GM23338 (cell line): ENCODE results near the gene TRIM67. TPM values are rescaled to one million over a fixed set of nuclear protein-coding genes. Genes with fewer than 3 reads are reported as not detected.

Experiments used
- ATAC-seq: fragments of 200-7000 bp; cut with Tn5 transposase; 3 replicates; pipeline ENCODE4 v1.9.1; 2020
- DNase-seq: peaks from one replicate; pipeline ENCODE4 v3.0.0-alpha.2; 2015; ENCODE audit warnings: low spot score
- H2AFZ ChIP-seq: fragments of 200-600 bp; sonication (generic); 2 replicates; pipeline ENCODE4 v1.8.0; 2016; ENCODE audit warnings: antibody characterized with exemption, mild to moderate bottlenecking, moderate library complexity
- H3F3A ChIP-seq: fragments of 200-600 bp; sonication (generic); replicated peaks from 2 replicates; pipeline ENCODE4 v1.8.0; 2017; ENCODE audit warnings: antibody characterized with exemption, mixed run types, low read depth
- H3K27ac ChIP-seq: fragments of 200-600 bp; sonication (generic); 2 replicates; pipeline ENCODE4 v1.6.1; 2016; ENCODE audit warnings: low read depth
- H3K27me3 ChIP-seq: fragments of 200-600 bp; sonication (generic); 2 replicates; pipeline ENCODE4 v1.8.0; 2016; ENCODE audit warnings: mild to moderate bottlenecking, mixed run types, moderate library complexity; ENCODE audit not compliant: insufficient read depth
- H3K36me3 ChIP-seq: fragments of 200-600 bp; sonication (generic); 2 replicates; pipeline ENCODE4 v1.8.0; 2016; ENCODE audit warnings: mild to moderate bottlenecking; ENCODE audit not compliant: insufficient read depth
- H3K4me1 ChIP-seq: fragments of 200-600 bp; sonication (generic); 2 replicates; pipeline ENCODE4 v1.8.0; 2016; ENCODE audit warnings: mild to moderate bottlenecking, moderate library complexity; ENCODE audit not compliant: insufficient read depth
- H3K4me2 ChIP-seq: fragments of 200-600 bp; sonication (generic); 2 replicates; pipeline ENCODE4 v1.7.1; 2017; ENCODE audit warnings: mixed run types
- H3K4me3 ChIP-seq: fragments of 200-600 bp; sonication (generic); 2 replicates; pipeline ENCODE4 v1.6.1; 2016; ENCODE audit warnings: mixed run types
- H3K79me2 ChIP-seq: fragments of 200-600 bp; sonication (generic); replicated peaks from 2 replicates; pipeline ENCODE4 v1.8.0; 2017; ENCODE audit warnings: mild to moderate bottlenecking; ENCODE audit not compliant: insufficient read depth
- H3K9me2 ChIP-seq: fragments of 200-600 bp; sonication (generic); 2 replicates; pipeline ENCODE4 v1.8.0; 2017; ENCODE audit not compliant: insufficient read depth
- H4K20me1 ChIP-seq: fragments of 200-600 bp; sonication (generic); replicated peaks from 2 replicates; pipeline ENCODE4 v1.8.0; 2017; ENCODE audit warnings: mild to moderate bottlenecking; ENCODE audit not compliant: insufficient read depth
- H3K27ac Mint-ChIP-seq: 2 replicates; pipeline ENCODE4 v1.8.0; 2020; ENCODE audit warnings: inconsistent platforms, mild to moderate bottlenecking, moderate library complexity, mixed read lengths
- H3K27me3 Mint-ChIP-seq: 3 replicates; pipeline ENCODE4 v1.8.0; 2022; ENCODE audit warnings: low read depth, mild to moderate bottlenecking, moderate library complexity, mixed read lengths, inconsistent platforms; ENCODE audit not compliant: insufficient read depth, poor library complexity
- H3K36me3 Mint-ChIP-seq: 3 replicates; pipeline ENCODE4 v1.8.0; 2021; ENCODE audit warnings: low read depth, mild to moderate bottlenecking, inconsistent platforms, moderate library complexity, mixed read lengths
- H3K4me1 Mint-ChIP-seq: 3 replicates; pipeline ENCODE4 v1.8.0; 2020; ENCODE audit warnings: mild to moderate bottlenecking, inconsistent platforms, mixed read lengths
- H3K4me3 Mint-ChIP-seq: 3 replicates; pipeline ENCODE4 v1.8.0; 2021; ENCODE audit warnings: moderate library complexity, mild to moderate bottlenecking, inconsistent platforms, mixed read lengths
- H3K9me3 Mint-ChIP-seq: 3 replicates; pipeline ENCODE4 v1.8.0; 2020; ENCODE audit warnings: moderate library complexity, mild to moderate bottlenecking, inconsistent platforms, mixed read lengths
- CREB1 ChIP-seq: fragments of 250-450 bp; sonication (Bioruptor Pico); IDR thresholded peaks from 2 replicates; pipeline ENCODE4 v1.5.0; 2020; ENCODE audit warnings: low read depth, mild to moderate bottlenecking, moderate library complexity
- CTCF ChIP-seq, 2 experiments: fragments of 200-600 bp in 1 of 2; sonication (generic) in 1 of 2; conservative IDR thresholded peaks; 2 replicates each; pipeline versions ENCODE4 v1.5.1 to v1.6.1; 2016 to 2017; ENCODE audit warnings: antibody characterized with exemption in 2 of 2, low read depth in 2 of 2, mild to moderate bottlenecking in 2 of 2, moderate library complexity in 1 of 2
- ETS1 ChIP-seq: IDR thresholded peaks from 2 replicates; pipeline ENCODE4 v1.6.1; 2016; ENCODE audit warnings: antibody characterized with exemption
- EZH2 ChIP-seq: fragments of 200-600 bp; sonication (generic); IDR thresholded peaks from one replicate; pipeline ENCODE4 v1.8.0; 2017; ENCODE audit warnings: antibody characterized with exemption, mild to moderate bottlenecking, low read depth; ENCODE audit not compliant: unreplicated experiment
- EZH2phosphoT487 ChIP-seq: fragments of 200-600 bp; sonication (generic); IDR thresholded peaks from one replicate; pipeline ENCODE4 v1.8.1; 2018; ENCODE audit warnings: antibody characterized with exemption; ENCODE audit not compliant: unreplicated experiment
- JUNB ChIP-seq: IDR thresholded peaks from one replicate; pipeline ENCODE4 v1.6.1; 2016; ENCODE audit warnings: antibody characterized with exemption; ENCODE audit not compliant: unreplicated experiment
- NANOG ChIP-seq: IDR thresholded peaks from 2 replicates; pipeline ENCODE4 v1.6.1; 2016; ENCODE audit warnings: antibody characterized with exemption, borderline replicate concordance
- POLR2AphosphoS5 ChIP-seq: IDR thresholded peaks from 2 replicates; pipeline ENCODE4 v1.6.1; 2016; ENCODE audit warnings: antibody characterized with exemption, low read depth
- STAT1 ChIP-seq: IDR thresholded peaks from one replicate; pipeline ENCODE4 v1.6.1; 2016; ENCODE audit warnings: antibody characterized with exemption; ENCODE audit not compliant: unreplicated experiment
- ZNF114 ChIP-seq: fragments of 250-450 bp; sonication (Bioruptor Pico); IDR thresholded peaks from 2 replicates; pipeline ENCODE4 v1.5.0; 2020; ENCODE audit warnings: mild to moderate bottlenecking, moderate library complexity
- ZNF331 ChIP-seq: fragments of 250-450 bp; sonication (Bioruptor Pico); IDR thresholded peaks from 2 replicates; pipeline ENCODE4 v1.5.0; 2020; ENCODE audit warnings: low read depth, mild to moderate bottlenecking, moderate library complexity
- polyA plus RNA-seq: library from polyadenylated mRNA; unstranded; fragments of >200 nt; fragmentation: Nextera tagmentation; extraction: Ambion mirVana; gene quantifications from 2 replicates; pipeline ENCODE4 v1.2.1, GENCODE V29; 2016
- total RNA-seq: library from RNA; depleted of rRNA; stranded (reverse); fragments of >200 nt; shearing (Covaris generic); gene quantifications from 2 replicates; pipeline ENCODE4 v1.2.3, GENCODE V29; 2014
- TF ChIP-seq, protein P1 (sequence below): IDR thresholded peaks from one replicate; pipeline ENCODE4 v1.6.1; 2018; ENCODE audit warnings: antibody characterized with exemption; ENCODE audit not compliant: unreplicated experiment

The TRIM67 gene
- total and polyA plus RNA-seq, 2 experiments from 2014 or later, result 0.03 TPM; not detected in 1

DNA sequence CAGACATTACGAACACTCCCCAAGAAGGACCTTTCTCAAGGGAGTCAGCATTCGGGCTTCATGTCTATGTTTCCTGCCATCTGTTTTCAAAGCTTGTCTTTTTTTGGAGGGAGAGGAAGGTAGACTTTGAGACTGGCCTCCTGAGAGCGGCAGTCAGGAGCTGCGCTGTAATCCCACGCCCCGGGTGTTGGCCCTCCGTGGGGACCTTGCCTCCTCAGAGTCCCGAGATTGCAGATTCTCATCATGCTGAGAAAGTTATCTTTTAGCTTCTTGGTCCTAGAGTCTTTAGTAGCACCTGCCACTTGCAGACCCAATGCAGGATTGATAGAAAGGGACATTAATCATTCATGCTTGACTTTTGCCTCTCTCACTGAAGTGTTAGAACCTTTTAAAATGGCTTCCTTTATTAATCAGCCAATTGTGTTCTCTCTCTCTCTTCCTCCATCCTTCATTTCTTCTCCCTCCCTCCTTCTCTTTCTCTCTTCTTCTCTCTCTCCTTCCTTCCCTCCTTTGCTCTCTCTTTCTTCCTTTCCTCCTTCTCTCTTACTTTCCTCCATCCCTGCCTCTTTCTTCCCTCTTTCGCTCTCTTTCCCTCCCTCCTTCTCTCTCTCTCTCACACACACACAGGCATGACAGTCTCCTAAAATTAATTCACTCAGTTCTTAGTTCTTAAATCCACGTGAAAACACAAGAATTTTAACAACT, 54.0 kb downstream of the TRIM67 start:
- no peaks in the 10 kb centered on the region for H3F3A ChIP-seq
- H3K4me1 ChIP-seq, result peaks cover 4% of the 10 kb centered on the region; the same call in 1 of the 2 replicates
- no peaks in the 10 kb centered on the region for H3K79me2 ChIP-seq
- peaks cover 70% of the 10 kb centered on the region for H3K27me3 ChIP-seq
- H3K9me2 ChIP-seq, result no peaks in the 10 kb centered on the region
- no peak overlapping the region for H3K4me3 ChIP-seq
- no peak overlapping the region for H2AFZ ChIP-seq
- H4K20me1 ChIP-seq, result peaks cover 5% of the 10 kb centered on the region
- Mint-ChIP-seq H3K27ac (no peak overlapping the region), H3K4me3 (no peak overlapping the region), H3K36me3 (no peaks in the 10 kb centered on the region), H3K27me3 (peaks cover 77% of the 10 kb centered on the region), H3K9me3 (no peaks in the 10 kb centered on the region), H3K4me1 (peaks cover 20% of the 10 kb centered on the region; the same call in 2 of the 3 replicates)
- no peak overlapping the region for H3K27ac ChIP-seq
- no peak overlapping the region for H3K4me2 ChIP-seq
- ATAC-seq (no peak), DNase-seq (no peak)
- H3K36me3 ChIP-seq, result no peaks in the 10 kb centered on the region
- TF ChIP-seq ZNF114 (CRISPR knock-in tag) (no peak), EZH2phosphoT487 (no peak), CREB1 (CRISPR knock-in tag) (no peak), POLR2AphosphoS5 (no peak), NANOG (no peak), ETS1 (no peak), STAT1 (no peak)

DNA sequence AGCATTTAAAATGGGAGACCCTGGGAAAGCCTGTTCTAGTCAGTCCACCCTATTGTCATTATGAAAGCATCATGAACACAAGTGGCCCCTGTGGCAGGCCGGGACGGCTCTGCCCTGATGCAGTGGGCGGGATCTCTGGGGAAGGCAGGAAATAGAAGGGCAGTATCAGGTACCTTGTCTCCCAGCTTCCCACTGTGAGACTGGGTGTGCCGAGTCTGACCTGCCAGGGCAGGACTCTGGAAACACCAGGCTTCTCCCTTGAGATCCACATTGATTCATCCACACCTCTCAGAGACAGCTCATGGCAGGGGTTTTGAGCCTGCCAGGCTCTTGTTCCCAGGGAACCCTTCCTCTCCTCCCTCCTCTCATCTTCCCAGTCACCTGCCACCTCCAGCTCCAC, 54.6 kb downstream of the TRIM67 start:
- H3K9me3 Mint-ChIP-seq, result no peaks in the 10 kb centered on the region
- H3K27ac Mint-ChIP-seq, result no peak overlapping the region
- no peak overlapping the region for H3K4me3 ChIP-seq
- H3K4me1 ChIP-seq, result peaks cover 4% of the 10 kb centered on the region; the same call in 1 of the 2 replicates
- TF ChIP-seq ETS1 (no peak), EZH2 (no peak), CTCF (conservative IDR thresholded peaks at IDR 0.05; ENCODE audit: low read depth in 2 of 2) (no peak), JUNB (no peak), CREB1 (CRISPR knock-in tag) (no peak), ZNF331 (no peak), EZH2phosphoT487 (no peak), ZNF114 (CRISPR knock-in tag) (no peak), POLR2AphosphoS5 (no peak)
- TF ChIP-seq, protein P1, sequence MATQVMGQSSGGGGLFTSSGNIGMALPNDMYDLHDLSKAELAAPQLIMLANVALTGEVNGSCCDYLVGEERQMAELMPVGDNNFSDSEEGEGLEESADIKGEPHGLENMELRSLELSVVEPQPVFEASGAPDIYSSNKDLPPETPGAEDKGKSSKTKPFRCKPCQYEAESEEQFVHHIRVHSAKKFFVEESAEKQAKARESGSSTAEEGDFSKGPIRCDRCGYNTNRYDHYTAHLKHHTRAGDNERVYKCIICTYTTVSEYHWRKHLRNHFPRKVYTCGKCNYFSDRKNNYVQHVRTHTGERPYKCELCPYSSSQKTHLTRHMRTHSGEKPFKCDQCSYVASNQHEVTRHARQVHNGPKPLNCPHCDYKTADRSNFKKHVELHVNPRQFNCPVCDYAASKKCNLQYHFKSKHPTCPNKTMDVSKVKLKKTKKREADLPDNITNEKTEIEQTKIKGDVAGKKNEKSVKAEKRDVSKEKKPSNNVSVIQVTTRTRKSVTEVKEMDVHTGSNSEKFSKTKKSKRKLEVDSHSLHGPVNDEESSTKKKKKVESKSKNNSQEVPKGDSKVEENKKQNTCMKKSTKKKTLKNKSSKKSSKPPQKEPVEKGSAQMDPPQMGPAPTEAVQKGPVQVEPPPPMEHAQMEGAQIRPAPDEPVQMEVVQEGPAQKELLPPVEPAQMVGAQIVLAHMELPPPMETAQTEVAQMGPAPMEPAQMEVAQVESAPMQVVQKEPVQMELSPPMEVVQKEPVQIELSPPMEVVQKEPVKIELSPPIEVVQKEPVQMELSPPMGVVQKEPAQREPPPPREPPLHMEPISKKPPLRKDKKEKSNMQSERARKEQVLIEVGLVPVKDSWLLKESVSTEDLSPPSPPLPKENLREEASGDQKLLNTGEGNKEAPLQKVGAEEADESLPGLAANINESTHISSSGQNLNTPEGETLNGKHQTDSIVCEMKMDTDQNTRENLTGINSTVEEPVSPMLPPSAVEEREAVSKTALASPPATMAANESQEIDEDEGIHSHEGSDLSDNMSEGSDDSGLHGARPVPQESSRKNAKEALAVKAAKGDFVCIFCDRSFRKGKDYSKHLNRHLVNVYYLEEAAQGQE, result no peak
- no peaks in the 10 kb centered on the region for H3K79me2 ChIP-seq
- no peak overlapping the region for H3K4me2 ChIP-seq
- H3K4me3 Mint-ChIP-seq, result no peak overlapping the region
- H4K20me1 ChIP-seq, result peaks cover 5% of the 10 kb centered on the region
- ATAC-seq (peak; percentile 49), DNase-seq (peak; percentile 30)
- no peak overlapping the region for H3K27ac ChIP-seq
- no peaks in the 10 kb centered on the region for H3F3A ChIP-seq
- H3K27me3 Mint-ChIP-seq, result peaks cover 71% of the 10 kb centered on the region
- H3K36me3 Mint-ChIP-seq, result no peaks in the 10 kb centered on the region
- no peak overlapping the region for H2AFZ ChIP-seq
- no peaks in the 10 kb centered on the region for H3K36me3 ChIP-seq
- H3K9me2 ChIP-seq, result no peaks in the 10 kb centered on the region
- peaks cover 19% of the 10 kb centered on the region for H3K4me1 Mint-ChIP-seq
- peaks cover 70% of the 10 kb centered on the region for H3K27me3 ChIP-seq
